ENCODE measurements around the gene DHRS3.

DNA sequence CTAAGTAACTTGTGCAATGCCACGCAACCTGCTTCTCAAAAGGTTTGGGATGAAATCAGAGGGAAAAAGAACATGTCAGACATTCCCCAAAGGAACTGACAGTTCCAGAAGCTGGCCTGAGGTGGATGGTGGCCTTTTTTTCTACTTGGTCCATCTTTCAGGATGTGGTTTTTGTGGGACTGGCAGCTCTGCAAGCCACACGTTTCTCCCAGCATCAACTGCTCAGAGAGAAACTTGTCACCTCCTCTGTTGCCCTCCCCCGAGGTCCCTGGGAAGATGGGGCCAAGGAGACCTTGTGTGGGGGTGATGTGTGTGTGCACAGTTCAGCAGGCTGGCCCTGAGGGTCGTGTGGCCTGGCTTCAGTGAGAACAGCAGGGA is 2.5 kb upstream of the DHRS3 start:
- TF ChIP-seq ZNF274 (IDR thresholded peaks at IDR 0.05; ENCODE audit: low read depth, low read length) (no peak), YY1 (IDR thresholded peaks at IDR 0.05; ENCODE audit: insufficient read depth, insufficient read length) (no peak), SUZ12 (IDR thresholded peaks at IDR 0.05; ENCODE audit: extremely low read depth, insufficient read depth, insufficient read length) (no peak)
